Stimulated activated CD8-positive, alpha-beta memory T cell treated with anti-CD3 and anti-CD28 coated beads, Interleukin-12 subunit alpha, Interleukin-12 subunit beta, amount 100 ng/mL, for 4 hours (primary cell): ENCODE measurements around the gene DIPK1C.
"Not testable (repeated sequence)": the region's sequence is repeated elsewhere in the genome, so short reads cannot be mapped to it uniquely, and the experiment has no call there.

Source experiments
- DNase-seq: peaks from one replicate; pipeline ENCODE4 v3.0.0-alpha.2; 2020; ENCODE audit warnings: low read depth

DIPK1C gene

DNA sequence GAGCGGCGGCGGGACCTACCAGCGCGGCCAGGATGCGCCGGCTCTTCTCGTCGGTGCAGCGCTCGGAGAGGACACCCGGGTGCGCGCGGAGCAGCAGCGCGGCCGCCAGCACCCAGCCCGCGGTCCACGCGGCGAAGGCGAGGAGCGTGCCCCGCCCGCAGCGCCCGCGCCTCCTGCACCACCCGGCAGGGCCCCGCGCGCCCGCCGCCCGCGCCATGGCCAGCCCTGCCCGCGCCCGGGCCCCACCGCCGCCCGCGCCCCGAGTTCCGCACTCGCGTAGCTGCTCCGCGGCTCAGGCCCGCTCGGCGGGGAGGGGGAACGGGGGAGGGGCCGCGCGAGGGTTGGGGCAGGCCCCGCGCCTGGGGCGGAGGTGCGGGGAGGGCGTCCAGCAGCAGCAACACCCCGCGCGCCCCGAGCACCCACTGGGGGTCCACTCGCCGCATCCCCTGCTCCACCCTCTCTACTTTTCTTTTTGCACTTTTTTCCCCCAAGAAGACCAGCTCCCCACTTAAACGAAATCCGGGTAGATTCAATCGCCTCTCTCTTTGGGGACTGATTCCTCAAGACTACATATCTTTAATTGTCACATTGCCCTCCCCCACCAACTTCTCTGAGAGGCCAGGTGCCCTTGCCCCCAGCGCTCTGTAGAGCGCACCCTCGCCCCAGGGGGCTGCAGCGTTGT lies at the start of gene DIPK1C:
TSS of gene DIPK1C (minus strand) at position 266 of the 682 bp plus-strand sequence. CDS start at position 217, 49 bp downstream.
- no peak for DNase-seq

DNA sequence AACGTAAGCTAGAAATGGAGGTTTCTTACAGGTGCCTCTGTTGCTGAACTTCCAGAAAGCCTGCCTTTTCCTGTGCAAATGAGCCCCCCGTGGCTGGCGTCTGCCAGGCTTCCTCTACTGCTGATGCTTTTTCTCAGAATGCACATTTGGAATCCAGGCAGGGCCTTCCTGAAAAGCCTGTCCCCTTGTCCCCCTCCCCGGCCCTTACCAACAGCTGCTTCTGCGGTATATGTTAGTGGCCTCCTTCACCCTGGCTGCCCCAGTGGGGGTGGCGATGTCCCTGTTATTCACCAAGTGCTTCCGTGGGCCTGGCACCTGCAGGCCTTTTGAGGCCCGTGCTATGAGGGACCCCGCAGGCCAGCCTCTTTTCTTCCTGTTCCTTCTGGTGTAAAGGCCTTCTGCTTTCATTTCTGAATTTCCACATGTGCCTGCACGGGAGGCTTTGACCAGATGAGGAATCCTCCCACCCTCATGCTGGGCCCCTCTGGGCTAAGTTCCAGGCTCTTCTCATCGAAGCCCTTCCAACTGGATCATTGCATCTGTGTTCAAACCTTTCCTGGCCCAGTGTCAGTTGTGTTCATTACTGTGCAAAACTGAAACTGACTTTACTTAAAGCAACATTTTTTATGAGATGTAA lies 49.5 kb upstream of the DIPK1C start:
- no peak for DNase-seq

GRCh38 chr18:74505776-74506175 lies 48.7 kb upstream of the DIPK1C start:
- DNase-seq, result no peak

DNA sequence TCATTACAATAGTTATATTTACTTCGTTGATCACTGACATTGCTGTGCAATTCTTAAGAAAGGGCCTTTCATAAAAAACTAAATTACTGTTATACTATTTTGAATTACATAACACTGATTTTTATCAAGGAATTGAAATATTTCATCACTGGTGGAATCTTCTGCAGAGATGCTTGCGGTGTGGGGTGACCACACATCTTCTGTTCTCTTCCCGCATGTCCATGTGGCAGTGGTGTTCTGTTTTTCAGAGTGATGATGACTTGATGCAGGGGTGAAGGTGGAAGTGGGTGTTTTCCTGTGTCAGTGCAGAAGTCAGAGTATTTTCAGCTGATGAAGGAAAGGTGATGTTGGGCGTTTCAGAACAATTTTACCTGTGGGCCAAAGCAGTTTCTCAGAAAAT lies 46.0 kb upstream of the DIPK1C start:
- DNase-seq, result no peak

DNA sequence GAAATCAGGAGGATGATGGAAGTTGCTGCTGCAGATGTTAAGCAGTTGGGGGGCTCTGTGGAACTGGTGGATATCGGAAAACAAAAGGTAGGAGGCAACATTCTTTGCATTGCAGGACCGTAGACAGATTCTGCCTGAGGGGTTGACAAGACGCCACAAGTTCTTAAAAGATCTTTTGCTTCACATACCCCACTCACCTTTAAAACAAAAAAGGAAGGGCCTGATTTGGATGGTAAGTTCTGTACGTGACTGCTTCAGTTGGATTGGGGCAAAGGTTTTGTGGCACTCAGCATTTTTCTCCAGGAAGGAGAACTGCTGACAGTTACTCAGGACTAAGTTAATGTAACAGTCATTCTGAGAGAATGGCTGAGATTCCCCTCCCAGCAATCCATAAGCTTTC lies 44.3 kb upstream of the DIPK1C start:
- no peak for DNase-seq

GRCh38 chr18:74500774-74501173 lies 43.7 kb upstream of the DIPK1C start:
- not testable (repeated sequence) for DNase-seq

DNA sequence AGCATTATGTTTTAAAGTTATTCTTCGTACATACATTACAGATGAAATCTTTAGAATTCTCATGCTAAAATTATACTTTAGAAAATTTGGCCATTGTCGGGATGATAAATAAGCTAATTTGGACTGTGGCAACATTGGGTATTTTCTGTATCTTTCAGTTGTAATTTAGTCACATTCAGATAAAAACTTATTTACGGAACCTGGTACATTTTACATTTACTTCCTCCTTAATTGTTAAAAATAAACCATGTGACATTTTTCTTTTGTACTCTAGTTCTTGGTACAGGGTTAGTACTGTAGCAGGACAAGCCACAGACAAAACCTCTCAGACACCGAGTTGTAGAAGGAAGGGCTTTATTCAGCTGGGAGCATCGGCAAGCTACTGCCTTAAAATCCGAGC lies 43.3 kb upstream of the DIPK1C start:
- DNase-seq, result no peak

GRCh38 chr18:74499633-74500032 lies 42.5 kb upstream of the DIPK1C start:
- DNase-seq, result peak; percentile 18

- peak; percentile 65 for DNase-seq
Observed at GRCh38 chr18:74498712-74499627, 41.9 kb upstream of the DIPK1C start.

GRCh38 chr18:74497778-74498177 lies 40.7 kb upstream of the DIPK1C start:
- DNase-seq, result no peak

DNA sequence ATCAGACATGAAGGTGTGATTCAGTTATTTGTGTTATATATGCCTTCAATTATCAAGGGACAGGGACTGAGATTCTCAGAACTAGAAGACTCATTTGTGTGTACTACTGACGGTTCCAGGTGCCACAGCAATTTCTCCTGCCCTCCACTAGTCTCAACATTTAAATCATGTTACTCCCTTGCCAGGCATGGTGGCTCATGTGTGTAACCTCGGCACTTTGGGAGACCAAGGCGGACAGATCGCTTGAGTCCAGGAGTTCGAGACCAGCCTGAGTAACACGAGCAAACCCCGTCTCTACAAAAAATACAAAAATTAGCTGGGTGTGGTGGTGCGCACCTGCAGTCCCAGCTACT lies 40.2 kb upstream of the DIPK1C start:
- DNase-seq, result no peak

GRCh38 chr18:74496508-74497323 lies 39.6 kb upstream of the DIPK1C start:
- no peak for DNase-seq

DNA sequence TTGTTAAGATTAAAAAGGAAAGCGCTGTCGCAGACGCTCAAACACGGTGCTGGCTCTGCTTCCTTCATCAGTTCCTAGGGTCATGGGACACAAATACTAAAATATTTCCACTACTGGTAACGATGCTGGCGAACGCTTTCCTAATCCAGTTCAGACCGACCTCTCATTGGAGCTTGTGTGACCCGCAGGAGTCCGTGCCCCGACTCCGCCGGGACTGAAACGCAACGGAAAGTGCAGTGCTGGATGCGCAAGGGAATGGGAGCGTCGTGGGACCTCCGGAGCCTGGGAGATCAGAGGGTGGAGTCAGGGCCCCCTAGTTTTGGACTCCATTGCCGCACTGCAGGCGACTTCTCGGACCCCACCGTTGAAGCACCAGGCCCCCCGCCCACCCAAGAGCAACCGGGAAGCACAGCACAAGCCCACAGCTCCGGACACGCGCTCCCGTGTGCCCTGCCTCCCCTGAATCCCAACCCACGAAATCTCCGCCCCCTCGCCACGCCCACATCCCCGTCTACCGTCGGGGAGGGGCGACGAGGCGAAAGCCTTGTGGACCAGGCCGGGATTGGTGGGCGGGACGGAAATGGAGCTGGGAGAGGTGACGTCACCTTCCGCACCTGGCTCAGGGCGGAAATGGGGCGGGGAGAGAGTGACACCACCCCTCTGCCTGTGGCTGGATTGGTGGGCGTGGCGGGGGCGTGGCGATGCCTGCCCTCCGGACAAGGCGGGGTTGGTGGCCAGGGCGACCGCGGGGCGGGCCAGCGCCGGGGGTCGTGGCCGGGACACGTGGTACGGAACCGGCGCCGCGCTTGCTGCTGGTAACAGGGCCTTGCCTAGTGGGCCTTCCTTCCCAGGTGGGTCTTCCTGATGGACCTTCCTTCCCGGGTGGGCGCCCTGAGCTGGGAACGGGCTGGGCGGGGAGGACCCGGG lies 38.7 kb upstream of the DIPK1C start, which contains the start of gene CNDP2:
TSS of gene CNDP2 (plus strand) at position 783 of the 927 bp plus-strand sequence. CDS start 3,611 bp downstream, outside the sequence.
- DNase-seq, result peak; percentile 98

- DNase-seq, result no peak
Observed at GRCh38 chr18:74494514-74494913, 37.4 kb upstream of the DIPK1C start.

- peak; percentile 20 for DNase-seq
Observed at GRCh38 chr18:74493689-74494088, 36.6 kb upstream of the DIPK1C start.

- no peak for DNase-seq
Observed at GRCh38 chr18:74492259-74492658, 35.2 kb upstream of the DIPK1C start.

GRCh38 chr18:74489676-74490075 lies 32.6 kb upstream of the DIPK1C start:
- no peak for DNase-seq

DNA sequence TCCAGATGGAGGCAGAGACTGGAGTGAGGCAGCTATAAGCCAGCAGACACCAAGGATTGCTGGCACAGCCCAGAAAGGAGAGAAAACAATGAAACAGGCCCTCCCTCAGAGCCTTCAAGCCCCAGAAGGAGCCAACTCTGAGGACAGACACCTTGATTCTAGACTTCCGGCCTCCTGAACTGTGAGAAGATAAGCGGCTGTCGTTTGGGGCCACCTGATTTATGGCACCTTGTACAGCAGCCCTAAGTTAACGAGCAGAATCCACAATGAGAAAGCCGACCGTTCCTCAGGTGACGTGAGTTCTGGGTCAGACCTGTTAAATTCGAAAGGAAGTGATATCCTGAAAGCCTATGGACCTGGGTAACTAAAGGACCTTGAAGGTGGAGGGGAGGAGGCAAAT lies 31.8 kb upstream of the DIPK1C start:
- DNase-seq, result no peak

DNA sequence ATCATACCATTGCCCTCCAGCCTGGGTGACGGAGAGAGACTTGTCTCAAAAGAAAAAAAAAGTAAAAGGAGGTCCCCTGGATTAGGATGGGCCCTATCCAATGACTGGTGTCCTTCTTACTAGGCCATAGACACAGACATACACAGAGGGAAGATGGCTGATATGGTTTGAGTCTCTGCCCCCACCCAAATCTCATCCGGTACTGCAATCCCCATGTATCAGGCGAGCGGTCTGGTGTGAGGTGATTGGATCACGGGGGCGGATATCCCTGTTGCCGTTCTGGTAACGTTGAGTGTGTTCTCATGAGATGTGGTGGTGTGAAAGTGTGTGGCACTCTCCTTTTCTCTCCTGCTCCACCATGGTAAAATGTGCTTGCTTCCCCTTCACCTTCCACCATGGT lies 31.2 kb upstream of the DIPK1C start:
- DNase-seq, result no peak

DNA sequence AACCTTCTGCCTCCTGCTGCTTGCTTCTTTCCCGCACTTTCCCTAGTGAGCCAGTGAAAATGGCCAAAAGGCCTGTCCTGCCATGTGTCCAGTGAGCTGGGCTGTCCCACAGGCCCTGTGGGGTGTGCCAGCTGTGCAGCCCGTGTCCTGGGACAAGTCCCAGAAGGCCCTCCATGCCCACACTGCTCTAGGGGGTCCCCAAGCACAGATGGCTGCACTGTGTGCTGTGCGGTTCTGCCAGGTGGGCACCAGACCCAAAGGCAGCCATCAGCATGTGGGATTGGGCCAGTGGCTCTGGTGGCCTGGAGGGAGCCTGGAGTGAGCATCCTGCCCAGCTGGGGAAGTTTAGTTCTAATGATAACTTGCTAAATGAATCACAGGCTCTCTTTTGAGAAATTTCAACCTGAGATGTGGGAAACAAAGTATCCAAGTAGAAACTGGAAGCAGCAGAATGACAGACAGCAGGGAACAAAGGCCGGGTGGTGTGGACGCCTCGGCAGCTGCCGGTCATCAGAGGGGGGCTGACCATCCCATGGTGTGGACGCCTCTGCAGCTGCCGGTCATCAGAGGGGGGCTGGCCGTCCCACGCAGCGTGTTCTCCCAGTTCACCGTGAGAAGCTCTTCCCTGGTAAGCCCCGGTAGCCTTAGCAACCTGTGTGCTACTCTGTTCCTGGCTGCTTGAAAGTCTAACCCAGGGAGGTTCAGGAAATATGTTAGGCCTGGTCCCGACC lies 29.2 kb upstream of the DIPK1C start:
- no peak for DNase-seq
